Gastrocnemius medialis (tissue), 4 donors: ENCODE results near the gene HNRNPDL. TPM values are rescaled to one million over a fixed set of nuclear protein-coding genes. Genes with fewer than 3 reads are reported as not detected.

Source experiments
- ATAC-seq, 2 donors: fragments of 150-250 bp; one replicate each; pipeline ENCODE4 v1.9.1; 2016
- DNase-seq, 2 donors: peaks; one replicate each; pipeline ENCODE4 v3.0.0-alpha.2; 2019
- H3K27ac ChIP-seq, 4 donors: fragments of 200-600 bp; sonication (generic); 1 replicate in 1 of 4; 2 replicates in 3 of 4; pipeline ENCODE4 v1.5.1; 2016 to 2018; ENCODE audit warnings: mild to moderate bottlenecking in 2 of 4, moderate library complexity in 1 of 4
- H3K27me3 ChIP-seq, 3 donors: fragments of 200-600 bp; sonication (generic) in 2 of 3; 1 replicate in 1 of 3; 2 replicates in 2 of 3; pipeline versions ENCODE4 v1.5.1 to v1.6.0; 2016 to 2019; ENCODE audit warnings: mild to moderate bottlenecking in 1 of 3, moderate library complexity in 1 of 3
- H3K36me3 ChIP-seq, 2 donors: fragments of 200-600 bp; sonication (generic) in 1 of 2; one replicate each; pipeline ENCODE4 v1.5.1; 2017 to 2018
- H3K4me1 ChIP-seq, 2 donors: fragments of 200-600 bp; sonication (generic) in 1 of 2; one replicate each; pipeline ENCODE4 v1.5.1; 2016 to 2017; ENCODE audit warnings: mild to moderate bottlenecking in 2 of 2
- H3K4me3 ChIP-seq, 4 donors: fragments of 200-600 bp; sonication (generic) in 3 of 4; 1 replicate in 1 of 4; 2 replicates in 3 of 4; pipeline ENCODE4 v1.5.1; 2016 to 2019; ENCODE audit warnings: mild to moderate bottlenecking in 2 of 4
- H3K9me3 ChIP-seq, 3 donors: fragments of 200-600 bp; sonication (generic) in 2 of 3; 1 replicate in 1 of 3; 2 replicates in 2 of 3; pipeline ENCODE4 v1.5.1; 2016 to 2019
- CTCF ChIP-seq, 5 experiments: fragments of 450-650 bp in 3 of 5; fragments of 200-600 bp in 2 of 5; sonication (generic) in 2 of 5; IDR thresholded peaks in 4 of 5; conservative IDR thresholded peaks in 1 of 5; 1 replicate in 4 of 5; 2 replicates in 1 of 5; pipeline ENCODE4 v1.5.1; 2016 to 2019; ENCODE audit warnings: antibody characterized with exemption in 5 of 5, mild to moderate bottlenecking in 3 of 5, moderate library complexity in 3 of 5
- POLR2A ChIP-seq, 2 donors: fragments of 450-650 bp; IDR thresholded peaks; one replicate each; pipeline ENCODE4 v1.6.1; 2017; ENCODE audit warnings: antibody characterized with exemption in 2 of 2, mild to moderate bottlenecking in 2 of 2, moderate library complexity in 2 of 2
- in situ Hi-C, 4 donors: fragments of 200-750 bp; cut with MboI; loops; one replicate each; pipeline versions ENCODE4 v1.15.0 to v1.8.0; 2017; ENCODE audit warnings: low sequenced_read_pairs in 4 of 4
- intact Hi-C: fragments of 100-400 bp; cut with DNase I; formaldehyde crosslinking; loops from one replicate; pipeline ENCODE4 v1.15.1; 2023; ENCODE audit warnings: low total_unique reads
- total RNA-seq, 4 donors: library from RNA; depleted of rRNA; stranded (reverse); fragments of >200 nt; gene quantifications; one replicate each; pipeline versions ENCODE4 v1.1.0 to v1.2.3, GENCODE V29; 2016

Gene HNRNPDL
- total RNA-seq, 4 donors from 2014 or later: 151 to 275 (median 226) TPM

- Histone ChIP-seq H3K27ac (no peak overlapping the region), H3K27me3 (no peaks in the 10 kb centered on the region), H3K36me3 (peaks cover 0 to 17% of the 10 kb centered on the region in 2 donors), H3K9me3 (no peaks in the 10 kb centered on the region), H3K4me1 (peaks cover 0 to 5% of the 10 kb centered on the region in 2 donors), H3K4me3 (no peak overlapping the region)
- ATAC-seq (no peak), DNase-seq (no peak)
- TF ChIP-seq POLR2A (IDR thresholded peaks at IDR 0.05) (no peak), CTCF (IDR thresholded peaks at IDR 0.05 in 4 of 5, conservative IDR thresholded peaks at IDR 0.05 in 1 of 5) (no peak)
- intact Hi-C loops: loop anchor here (1.0 to 5.0 kb wide), 5 partner anchors 278 to 821 kb away; partner anchors contain the start of genes COPS4, COQ2 and SEC31A
- in situ Hi-C loops: loop anchor here (5.0 to 25.0 kb wide), 4 partner anchors 273 to 801 kb away; partner anchors contain the start of gene SEC31A (in 1 of the 4)
These were observed 31.4 kb upstream of the HNRNPDL start for GRCh38 chr4:82461710-82462109.

GRCh38 chr4:82458729-82459128 is 28.5 kb upstream of the HNRNPDL start:
- peaks cover 0 to 5% of the 10 kb centered on the region in 2 donors for H3K4me1 ChIP-seq
- no peaks in the 10 kb centered on the region for H3K27me3 ChIP-seq
- H3K36me3 ChIP-seq: peaks cover 0 to 17% of the 10 kb centered on the region in 2 donors
- no peak overlapping the region for H3K27ac ChIP-seq
- in situ Hi-C loops: loop anchor here in 3 of 4 donors (25.0 kb wide), 1 partner anchor 804 kb away; no protein-coding TSS in a partner anchor
- DNase-seq (no peak), ATAC-seq (no peak)
- H3K9me3 ChIP-seq: no peaks in the 10 kb centered on the region
- intact Hi-C loops: no loop called here
- no peak for TF ChIP-seq CTCF (IDR thresholded peaks at IDR 0.05 in 4 of 5, conservative IDR thresholded peaks at IDR 0.05 in 1 of 5)
- TF ChIP-seq POLR2A (IDR thresholded peaks at IDR 0.05): no peak
- H3K4me3 ChIP-seq: no peak overlapping the region

- intact Hi-C loops: no loop called here
- in situ Hi-C loops: loop anchor here in 3 of 4 donors (25.0 kb wide), 1 partner anchor 805 kb away; no protein-coding TSS in a partner anchor
These were observed 27.0 kb upstream of the HNRNPDL start for GRCh38 chr4:82457266-82457665.

DNA sequence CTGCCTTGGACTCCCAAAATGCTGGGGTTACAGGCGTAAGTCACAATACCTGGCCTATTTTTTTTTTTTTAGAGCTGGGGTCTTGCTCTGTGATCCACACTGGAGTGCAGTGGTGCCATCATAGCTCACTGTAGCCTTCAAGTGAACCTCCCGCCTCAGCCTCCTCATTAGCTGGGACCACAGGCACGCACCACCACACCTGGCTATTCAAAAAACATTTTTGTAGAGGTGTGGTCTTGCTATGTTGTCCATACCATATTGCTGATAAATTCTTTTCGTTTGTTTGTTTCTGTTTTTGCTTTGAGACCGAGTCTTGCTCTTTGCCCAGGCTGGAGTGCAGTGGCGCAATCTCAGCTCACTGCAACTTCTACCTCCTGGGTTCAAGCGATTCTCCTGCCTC is 21.8 kb upstream of the HNRNPDL start:
- Histone ChIP-seq H3K36me3 (peaks cover 0 to 24% of the 10 kb centered on the region in 2 donors), H3K4me1 (no peaks in the 10 kb centered on the region), H3K27me3 (no peaks in the 10 kb centered on the region), H3K4me3 (no peak overlapping the region), H3K27ac (no peak overlapping the region), H3K9me3 (no peaks in the 10 kb centered on the region)
- in situ Hi-C loops (loop anchor here in 3 of 4 donors (25.0 kb wide), 1 partner anchor 810 kb away; no protein-coding TSS in a partner anchor), intact Hi-C loops (no loop called here)
- ATAC-seq: no peak
- DNase-seq: no peak
- no peak for TF ChIP-seq CTCF (IDR thresholded peaks at IDR 0.05 in 4 of 5, conservative IDR thresholded peaks at IDR 0.05 in 1 of 5)
- TF ChIP-seq POLR2A (IDR thresholded peaks at IDR 0.05): no peak

More at GRCh38 chr4:82457266-82457665, 27.0 kb upstream of the HNRNPDL start:
- Histone ChIP-seq H3K27me3 (no peaks in the 10 kb centered on the region), H3K27ac (no peak overlapping the region), H3K36me3 (peaks cover 0 to 29% of the 10 kb centered on the region in 2 donors), H3K4me3 (no peak overlapping the region), H3K9me3 (no peaks in the 10 kb centered on the region), H3K4me1 (no peaks in the 10 kb centered on the region)
- ATAC-seq (no peak), DNase-seq (no peak)
- no peak for TF ChIP-seq CTCF (IDR thresholded peaks at IDR 0.05 in 4 of 5, conservative IDR thresholded peaks at IDR 0.05 in 1 of 5)
- no peak for TF ChIP-seq POLR2A (IDR thresholded peaks at IDR 0.05)
